Measurements from ENCODE around the gene LPP.

GRCh38 chr3:188729422-188729821, 575.5 kb downstream of the LPP start:
- TF ChIP-seq CTCF (IDR thresholded peaks at IDR 0.05) (no peak), EZH2 (IDR thresholded peaks at IDR 0.05; ENCODE audit: borderline replicate concordance, insufficient read depth, low read depth, low read length, poor library complexity, severe bottlenecking) (no peak)
